Kidney tubule cell (primary cell): ENCODE measurements around the gene CDH4.

ENCODE experiments used
- DNase-seq: peaks from one replicate; pipeline ENCODE4 v3.0.0-alpha.2; 2018; ENCODE audit warnings: low spot score

The CDH4 gene

DNA sequence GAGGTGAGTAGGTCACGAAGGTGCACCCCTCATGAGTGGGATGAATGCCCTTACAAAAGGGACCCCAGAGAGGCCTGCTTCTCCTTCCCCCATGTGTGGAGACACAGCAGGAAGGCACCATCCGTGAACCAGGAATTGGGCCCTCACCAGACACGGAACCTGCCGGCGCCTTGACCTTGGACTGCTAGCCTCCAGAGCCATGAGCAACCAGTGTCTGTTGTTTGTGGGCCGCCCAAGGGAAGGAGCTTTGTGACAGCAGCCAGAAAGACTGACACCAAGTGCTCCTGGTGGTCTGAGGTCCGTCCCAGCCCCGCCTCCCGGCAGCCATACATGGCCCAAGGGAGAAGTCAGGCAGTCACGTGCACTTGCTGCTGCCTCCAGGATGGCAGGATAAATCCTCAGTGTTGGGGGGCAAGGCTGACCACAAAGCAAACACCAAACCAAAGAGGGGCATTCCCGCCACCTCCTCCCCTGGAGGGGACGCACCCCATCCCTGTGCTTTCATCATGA, 29.3 kb downstream of the CDH4 start:
- DNase-seq: no peak

DNA sequence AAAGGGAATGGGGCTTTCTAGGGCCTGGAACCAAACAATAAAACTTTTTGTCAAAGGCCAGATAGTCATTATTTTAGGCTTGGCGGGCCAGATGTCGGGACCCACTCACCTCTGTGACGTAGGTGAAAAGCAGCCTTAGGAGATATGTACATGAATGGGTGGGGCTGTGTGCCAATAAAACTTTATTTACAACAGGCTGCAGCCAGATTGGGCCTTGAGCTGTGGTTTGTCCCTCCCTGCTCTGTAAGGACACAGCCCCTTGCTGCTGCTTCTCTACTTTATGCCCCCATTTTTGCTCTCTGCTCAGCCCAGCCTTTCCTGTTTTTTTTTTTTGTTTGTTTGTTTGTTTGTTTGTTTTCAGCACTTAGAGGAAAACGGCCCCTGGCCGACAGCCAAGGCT, 32.7 kb downstream of the CDH4 start:
- DNase-seq: no peak

DNA sequence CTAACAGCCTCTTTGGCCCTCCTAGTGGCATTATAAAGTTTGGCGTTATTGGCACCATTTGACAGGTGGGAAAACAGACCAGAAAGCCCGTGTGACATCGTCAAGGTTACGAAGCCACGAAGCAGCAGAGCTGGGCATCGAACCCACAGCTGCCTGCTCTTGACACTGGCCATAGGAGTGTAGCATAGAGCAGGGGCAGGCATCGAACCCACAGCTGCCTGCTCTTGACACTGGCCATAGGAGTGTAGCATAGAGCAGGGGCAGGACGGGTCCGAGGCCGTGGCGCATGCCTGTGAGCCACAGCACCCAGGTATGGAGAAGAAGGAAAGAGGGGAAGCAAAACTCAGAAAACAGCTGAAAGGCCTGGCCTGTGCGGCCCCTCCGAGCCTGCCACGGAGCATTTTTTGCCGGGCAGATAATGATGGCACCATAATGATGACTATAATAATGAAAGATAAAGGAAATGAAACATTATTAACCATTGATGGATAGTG, 33.1 kb downstream of the CDH4 start:
- no peak for DNase-seq

DNA sequence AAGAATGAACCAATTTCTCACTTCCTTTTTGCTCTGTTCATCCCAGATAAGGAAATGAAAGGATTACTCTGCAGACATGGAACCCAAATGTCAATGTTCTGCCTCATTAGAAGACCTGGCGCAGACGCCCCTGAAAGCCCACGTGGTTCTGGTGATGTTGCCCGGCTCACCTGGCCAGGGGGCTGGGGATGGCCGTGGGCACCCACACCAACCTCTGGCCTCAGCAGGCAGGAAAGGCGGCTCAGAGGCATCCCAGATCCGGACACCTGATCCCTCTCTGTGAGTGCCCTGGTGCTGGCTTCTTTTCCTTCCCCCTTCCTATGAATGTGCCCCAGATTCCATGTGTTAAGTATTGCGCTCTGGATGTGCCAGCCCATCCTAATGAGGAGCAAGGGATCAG, 33.6 kb downstream of the CDH4 start:
- no peak for DNase-seq

DNA sequence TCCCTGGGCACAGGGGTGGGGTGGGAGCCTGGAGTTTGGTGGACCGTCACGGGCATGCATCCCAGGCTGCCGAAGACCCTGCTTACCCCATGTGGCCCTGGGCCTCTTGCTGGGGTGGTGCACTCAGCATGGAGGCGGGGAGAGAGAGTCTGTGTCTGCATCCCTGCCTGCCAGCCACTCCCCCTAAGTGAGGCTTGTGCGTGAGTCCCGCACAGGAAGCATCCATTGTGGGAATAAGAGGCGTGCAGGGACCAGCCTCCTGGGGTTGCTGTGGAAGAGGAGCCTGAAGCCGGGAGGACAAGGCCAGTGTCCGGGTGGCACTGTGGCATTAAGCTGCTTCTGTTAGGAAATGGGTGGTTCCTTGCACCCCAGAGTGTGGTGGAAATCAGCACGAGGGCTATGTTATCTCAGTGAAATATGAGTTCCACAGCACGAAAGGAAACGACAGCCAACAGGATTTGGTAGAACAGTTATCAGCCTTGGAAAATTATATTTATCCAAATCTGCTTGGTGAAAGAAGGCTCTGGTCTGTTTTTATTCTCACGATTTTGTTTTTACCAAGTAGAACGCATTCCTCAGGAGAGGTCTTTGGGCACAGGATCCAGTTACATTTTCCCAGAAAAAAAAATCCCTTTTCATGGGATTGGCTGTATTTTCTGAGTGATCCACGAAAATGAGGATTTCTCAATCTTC, 35.7 kb downstream of the CDH4 start:
- DNase-seq: no peak

DNA sequence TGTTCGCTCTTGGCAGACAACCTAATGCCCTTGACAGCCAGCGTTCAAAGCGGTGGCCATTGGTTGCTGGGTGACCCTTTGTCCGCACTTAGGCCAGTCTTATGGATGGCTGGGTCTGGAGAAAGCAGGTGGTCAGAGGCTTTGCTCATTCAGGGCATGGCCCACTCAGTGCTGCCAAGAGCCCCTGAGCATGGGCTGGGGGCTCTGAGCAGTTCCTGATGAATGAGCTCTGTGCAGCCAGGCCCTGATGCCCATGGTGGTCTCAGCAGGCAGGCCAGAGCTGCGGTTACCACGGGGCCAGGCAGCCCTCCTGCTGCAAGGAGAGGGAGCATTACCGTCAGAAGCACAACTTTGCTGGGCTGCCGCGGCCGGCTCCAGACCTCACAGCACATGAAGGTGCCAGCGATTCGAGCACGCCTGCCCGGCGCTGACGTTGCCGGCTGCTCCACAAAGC, 36.3 kb downstream of the CDH4 start:
- DNase-seq: no peak

DNA sequence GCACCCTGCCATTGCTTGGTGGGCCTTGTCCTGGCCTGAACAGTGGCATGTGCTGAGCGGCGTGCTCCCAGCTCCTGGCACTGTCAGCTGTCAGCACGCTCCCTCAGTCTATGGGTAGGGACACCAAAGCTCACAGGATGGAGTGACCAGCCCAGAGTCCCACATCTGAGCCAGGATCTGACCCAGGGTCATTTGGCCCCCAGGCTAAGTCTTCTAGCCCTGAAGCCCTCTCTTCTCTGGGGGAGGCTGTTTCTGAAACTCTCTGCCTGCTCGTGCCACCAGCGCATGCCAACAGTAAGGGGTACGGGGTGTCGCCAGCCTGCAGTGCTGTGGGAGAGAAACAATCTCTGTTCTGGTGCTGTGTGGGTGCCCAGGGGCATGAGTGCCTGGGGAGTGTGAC, 37.1 kb downstream of the CDH4 start:
- DNase-seq: no peak

DNA sequence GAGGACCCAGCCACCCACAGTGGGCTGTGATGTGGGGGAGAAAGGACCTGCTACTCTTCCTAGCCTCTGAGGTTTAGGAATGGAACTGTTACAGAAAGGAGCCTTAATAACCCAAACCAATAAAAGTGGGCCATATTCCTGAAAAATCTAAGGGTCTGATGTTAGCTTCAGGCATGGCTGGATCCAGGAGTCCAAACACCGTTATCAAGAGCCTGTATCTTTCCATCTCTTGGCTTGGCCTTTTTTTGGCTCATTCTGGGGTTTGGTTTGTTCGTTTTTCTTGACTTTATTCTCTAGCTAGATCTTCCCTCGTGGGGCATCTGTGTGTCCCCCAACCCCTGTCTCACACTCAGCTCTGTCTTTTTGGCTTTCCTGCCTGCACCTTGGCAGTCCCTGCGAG, 38.7 kb downstream of the CDH4 start:
- no peak for DNase-seq

DNA sequence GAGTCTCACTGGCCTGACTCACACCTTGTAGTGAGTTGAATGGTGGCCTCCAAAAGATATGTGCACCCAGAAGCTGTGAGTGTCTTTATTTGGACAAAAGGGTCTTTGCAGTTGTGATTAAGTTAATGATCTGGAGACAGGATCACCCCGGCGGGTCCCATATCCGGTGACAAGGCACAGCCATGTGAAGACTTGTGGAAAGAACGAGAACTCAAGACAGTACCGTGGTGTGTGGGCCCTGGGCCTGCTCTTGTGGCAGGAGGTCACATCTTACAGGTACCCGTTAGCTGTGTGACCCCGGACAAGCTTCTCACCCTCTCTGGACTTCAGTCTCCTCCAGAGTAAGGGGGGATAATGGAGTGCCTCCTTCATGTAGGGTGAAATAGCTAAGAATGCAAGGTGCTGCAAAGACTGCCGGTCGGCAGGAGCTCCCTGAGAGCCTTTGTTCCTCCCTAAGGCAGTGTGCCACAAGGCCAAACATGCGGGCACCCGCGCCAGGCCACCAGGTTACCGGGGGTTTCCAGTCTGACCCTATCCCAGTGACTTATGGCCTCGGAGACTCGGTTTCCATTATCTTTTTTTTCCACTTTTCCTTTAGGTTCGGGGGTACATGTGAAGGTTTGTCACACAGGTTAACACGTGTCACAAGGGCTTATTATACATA, 39.2 kb downstream of the CDH4 start:
- DNase-seq: no peak

DNA sequence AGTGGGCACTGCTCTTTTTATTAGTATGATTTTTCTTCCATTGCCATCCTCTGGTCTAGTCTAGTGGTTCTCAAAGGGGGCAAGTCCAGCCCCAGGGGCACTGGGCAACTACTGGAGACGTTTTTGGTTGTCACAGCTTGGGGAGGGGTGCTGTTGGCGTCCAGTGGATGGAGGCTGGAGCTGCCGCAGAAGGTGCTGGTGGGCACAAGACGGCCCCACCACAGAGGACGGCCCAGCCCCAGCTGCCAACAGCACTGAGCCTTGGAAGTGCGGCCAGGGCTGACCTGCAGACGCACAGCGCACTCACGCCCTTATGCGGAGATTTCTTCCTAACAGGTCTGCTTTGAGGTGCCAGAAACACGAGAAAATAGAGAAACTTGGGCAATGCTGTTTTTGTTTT, 40.3 kb downstream of the CDH4 start:
- no peak for DNase-seq

DNA sequence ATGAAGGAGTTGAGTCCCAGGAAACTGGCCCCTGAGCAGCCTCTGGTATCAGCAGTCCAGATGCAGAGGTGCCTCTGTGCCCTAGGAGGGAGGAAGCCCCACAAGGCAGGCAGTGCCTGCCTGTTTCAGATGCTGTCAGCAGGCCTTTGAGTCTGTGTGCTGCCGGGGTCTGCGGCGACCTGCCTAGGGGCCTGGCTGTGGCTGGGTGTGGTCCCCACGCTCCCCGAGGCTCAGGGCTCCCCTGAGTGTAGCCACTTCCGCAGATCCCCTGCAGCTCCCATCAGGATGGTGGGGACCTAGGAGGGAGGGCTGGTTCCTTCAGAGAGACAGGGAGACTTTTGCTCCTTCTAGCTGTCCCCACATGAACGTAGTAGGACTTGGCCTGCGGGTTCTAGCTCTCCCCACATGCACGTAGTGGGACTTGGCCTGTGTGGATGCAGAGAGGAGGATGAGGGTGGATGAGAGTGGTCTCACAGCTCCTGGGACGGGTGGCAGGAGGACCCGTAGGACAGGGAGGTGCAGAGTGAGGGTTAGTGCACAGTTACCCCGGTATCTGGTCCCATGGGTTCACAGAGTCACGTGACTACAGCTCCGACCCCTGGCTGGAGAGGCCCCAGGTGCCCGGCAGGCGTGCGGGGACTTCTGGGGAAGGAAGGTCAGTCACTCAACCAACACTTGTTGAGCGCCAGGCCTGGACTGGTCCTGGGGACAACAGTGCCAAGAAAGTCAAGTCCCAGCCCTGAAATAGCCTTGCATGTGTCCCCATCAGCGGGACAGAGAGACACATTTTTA, 41.0 kb downstream of the CDH4 start:
- DNase-seq: no peak

DNA sequence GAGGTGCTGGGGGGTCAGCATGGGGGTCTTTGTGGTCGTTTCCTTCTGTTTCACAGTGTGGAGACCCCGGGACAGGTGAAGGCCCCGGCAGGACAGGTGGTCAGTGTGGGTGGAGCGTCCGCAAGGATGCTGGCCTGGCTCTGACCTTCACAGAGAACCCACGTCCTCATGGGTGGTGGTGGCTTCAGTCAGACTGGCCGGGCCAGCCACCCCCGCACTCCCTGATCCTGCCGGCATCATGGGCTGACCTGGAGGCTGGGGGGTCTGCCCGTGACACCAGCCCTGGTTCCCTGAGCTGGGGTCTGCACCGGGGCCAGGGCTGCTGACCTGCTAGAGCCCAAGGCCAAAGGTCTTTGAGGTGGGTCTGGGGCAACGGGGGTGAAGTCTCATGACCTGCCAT, 41.9 kb downstream of the CDH4 start:
- DNase-seq: no peak

DNA sequence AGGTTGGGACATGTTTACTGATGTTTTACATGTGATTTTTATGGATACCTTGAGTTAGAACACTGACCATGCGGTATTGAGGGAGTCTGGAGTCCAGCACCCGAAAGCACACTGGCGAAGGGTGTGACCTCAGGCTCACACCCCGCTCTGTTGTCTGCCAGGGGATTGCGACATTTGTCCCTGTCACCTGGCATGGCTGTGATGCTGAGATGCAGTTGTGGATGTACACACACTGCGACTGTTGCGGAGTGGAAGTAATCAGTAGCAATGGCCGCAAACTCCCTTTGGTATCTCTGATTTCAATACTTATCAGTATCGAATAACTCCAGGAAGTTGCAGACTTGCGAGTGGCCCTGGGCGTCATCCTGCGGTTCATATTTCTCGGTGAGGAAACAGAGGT, 43.2 kb downstream of the CDH4 start:
- no peak for DNase-seq

DNA sequence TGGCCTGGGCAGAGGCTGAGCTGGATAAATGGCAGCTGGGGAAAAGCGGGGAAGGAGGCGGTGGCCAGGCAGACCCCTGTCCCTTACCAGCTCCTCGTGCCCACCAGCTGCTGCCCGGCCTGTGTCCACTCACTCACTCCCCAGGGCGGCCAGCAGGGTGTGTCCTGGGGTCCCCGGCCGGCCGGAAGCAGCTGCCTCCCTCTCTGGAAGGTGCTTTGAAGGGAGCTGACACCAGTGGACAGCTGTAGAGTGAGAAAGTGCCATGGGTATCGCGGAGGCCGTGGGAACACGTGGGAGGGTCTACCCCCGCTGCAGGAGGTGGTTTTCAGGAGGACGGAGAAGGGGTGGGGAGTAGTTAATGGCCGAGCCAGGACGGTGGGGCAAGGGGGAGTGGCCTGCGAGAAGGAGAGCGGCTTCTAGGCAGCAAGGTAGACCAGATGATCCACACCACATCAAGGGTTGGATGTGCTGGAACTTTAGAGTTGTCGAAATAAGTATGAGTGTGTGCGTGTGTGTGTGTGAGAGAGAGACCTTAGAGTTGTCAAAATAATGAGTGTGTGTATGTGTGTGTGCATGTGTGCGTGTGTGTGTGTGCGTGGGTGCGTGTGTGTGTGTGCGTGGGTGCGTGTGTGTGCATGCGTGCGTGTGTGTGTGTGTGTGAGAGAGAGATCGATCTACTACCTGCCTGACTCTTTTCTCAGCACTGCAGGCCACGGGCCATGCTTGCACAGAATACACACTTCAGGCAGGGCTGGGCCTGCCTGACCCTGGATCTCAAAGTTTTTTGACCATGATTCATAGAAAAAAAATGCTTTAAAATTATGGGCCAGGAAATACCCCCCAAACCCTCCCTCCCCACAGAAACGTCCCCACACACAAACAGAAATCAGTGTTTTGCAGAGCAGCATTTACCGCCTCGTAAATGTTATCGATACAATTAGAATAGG, 43.9 kb downstream of the CDH4 start:
- DNase-seq: no peak

DNA sequence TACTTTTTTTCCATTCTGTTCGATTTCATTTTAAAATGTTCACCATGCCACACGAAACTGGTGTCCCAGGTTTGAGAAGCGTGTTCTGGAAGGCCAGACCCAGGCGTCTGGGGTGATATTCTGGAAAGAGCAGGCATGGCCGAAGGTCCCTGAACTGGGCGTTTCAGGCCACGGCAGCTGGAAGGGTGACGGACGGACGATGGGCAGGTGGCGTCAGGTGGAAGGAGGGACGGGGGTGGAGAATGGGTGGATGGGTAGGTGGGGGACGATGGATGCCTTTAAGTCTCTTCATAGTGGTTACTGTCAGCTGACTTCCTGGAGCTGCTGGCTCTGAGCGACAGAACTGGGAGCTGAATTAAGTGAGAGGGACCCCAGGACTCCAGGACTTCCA, 44.6 kb downstream of the CDH4 start:
- DNase-seq: no peak

DNA sequence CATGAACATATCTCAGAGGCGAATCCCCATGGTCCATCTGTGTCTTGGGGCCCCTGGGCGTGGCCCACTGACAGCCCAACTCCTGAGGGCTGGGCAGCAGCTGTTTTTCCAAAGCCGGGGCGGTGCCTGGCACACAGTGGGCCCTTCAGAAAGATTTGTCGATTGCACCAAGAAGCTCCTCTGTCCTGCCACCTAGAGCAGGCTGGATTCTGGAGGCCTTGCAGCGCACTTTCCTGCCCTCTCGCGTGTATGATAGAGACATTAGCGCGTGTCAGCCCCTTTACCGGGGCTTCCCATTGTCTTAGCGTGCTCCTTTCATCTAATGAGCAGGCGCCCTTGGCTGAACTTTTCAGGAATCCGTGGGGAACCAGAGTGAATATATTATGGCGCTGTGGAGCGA, 45.4 kb downstream of the CDH4 start:
- no peak for DNase-seq

DNA sequence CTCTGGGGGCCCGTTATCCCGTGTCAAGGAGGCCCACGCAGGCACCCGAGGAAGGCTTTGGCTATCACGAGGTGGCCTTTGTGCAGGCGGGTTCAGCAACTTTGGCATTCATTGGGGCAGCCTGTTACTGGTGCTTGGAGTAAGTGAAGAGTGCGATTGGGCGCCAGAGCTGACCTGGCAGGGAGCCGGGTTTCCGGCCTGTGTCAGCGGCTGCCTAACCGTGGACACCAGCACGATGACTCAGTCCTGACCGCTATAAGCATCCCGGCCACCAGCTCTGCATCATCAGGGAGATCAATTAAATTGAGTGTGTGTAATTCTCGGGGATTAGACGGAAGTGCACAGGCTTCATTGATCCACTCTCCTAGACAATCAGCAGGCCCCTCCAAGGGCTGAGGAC, 45.9 kb downstream of the CDH4 start:
- DNase-seq: no peak

DNA sequence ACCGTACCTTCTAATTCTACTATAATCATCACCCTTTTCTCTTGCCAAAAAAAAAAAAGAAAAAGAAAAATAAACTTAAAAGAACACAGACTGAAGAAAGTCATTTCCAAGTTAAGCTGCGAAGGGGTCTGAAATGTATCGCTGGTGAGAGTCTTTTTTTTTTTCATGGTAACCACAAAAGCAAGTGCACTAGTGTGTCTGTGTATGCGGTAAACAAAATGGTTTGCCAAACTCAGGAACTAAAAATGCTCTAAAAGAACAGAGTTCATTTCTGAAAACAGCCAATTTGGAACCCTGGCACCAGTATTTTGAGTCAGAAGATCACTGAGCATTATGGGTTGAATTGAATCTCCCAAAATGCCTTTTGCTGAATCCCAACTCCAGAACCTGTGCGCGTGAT, 46.6 kb downstream of the CDH4 start:
- DNase-seq: no peak

DNA sequence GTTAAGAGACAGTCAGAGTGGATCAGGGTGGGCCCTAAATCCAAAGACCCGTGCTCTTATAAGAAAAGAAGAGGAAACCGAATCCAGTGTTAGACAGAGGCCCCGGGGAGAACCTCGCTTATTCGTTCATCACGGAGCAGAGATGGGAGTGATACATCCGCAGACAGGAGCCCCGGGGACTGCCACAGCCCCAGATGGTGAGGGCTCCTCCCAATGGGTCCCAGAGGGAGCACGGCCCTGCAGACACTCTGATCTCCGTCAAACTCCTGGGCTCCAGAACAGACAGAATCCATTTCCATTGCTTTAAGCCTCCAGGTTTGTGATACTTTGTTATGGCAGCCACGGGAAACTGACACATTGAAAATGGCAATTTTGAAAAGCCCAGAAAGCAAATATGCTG, 47.0 kb downstream of the CDH4 start:
- no peak for DNase-seq

DNA sequence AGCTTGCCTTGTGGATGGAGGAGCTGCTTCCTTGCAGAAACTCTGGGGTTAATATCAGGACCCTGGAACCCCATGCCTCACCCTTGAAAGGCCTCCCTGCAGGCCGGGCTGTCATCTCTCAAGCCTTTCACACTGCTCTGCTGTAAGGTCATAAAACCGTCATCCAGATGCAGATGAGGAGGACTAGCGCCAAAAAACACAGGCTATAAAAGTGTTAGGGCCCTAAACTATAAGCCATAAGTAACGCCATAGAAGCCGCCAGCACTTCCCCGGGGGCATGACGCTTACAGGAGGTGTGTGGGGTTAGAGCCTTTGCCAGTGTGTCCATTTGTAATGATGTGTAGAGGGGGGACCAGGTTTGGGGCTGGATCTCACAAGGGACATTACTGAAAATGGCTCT, 47.6 kb downstream of the CDH4 start:
- DNase-seq: no peak

DNA sequence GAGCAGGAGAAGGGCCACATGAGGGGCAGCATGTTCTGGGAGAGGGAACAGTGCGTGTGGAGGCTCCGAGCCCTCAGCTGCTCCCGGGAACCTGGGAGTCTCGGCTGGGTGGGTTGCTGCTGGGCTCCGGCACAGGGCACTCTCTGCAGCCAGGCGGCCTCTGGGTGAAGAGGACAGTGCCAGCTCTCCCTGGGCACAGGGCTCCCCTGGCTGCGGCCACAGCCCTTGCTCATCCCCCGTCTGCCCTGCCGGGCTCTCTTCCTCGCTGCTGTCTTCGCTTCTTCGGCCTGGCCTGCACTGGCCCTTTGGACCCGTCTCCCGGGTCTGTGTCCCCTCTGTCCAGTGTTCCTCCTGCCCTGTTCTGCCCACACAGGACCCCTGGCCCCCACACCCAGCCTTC, 48.2 kb downstream of the CDH4 start:
- DNase-seq: no peak

DNA sequence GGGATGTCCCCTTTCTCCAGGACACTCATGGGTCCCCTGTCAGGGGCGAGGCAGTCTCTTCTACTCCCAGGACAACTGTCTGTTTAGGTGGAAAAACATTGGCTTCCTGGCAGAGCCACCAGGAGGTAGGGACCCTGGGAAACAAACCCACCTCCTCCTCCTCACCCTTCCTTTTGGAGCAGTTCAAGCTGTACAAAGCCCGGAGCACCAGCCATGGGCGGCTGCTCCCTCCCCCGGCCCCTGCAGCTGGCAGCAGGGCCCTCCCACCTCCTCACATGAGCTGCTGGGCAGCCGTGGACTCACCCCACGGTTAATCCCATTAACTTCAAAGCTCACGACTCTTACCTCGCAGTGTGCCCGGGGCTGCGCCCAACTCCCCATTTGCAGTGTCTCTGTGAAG, 48.6 kb downstream of the CDH4 start:
- no peak for DNase-seq
